ENCODE data around the gene MEGF9. TPM values are rescaled to one million over a fixed set of nuclear protein-coding genes. Genes with fewer than 3 reads are reported as not detected.

The MEGF9 gene
- total RNA-seq, 3 donors from 2014 or later: 22.0 to 30.3 (median 27.2) TPM

DNA sequence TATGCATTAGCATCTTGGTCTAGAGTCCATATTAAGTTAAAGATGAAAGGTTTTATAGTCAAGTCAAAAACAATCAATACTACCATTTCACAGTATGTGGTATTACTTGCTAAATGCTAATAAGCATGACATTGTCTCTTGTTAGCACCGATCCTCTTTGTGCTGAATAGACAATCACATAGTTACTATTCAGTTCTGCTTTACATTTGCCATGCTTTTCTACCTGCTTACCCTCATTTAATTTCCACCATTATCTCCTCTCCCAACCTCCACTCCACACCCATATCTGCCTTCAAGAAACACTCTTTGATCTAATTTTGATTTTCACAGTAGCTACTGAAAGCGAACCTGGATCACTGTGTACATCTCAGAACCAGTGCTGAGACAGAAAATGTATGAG lies 16.8 kb downstream of the MEGF9 start:
- no peak for DNase-seq (ENCODE audit: low spot score in 2 of 2)
- no peaks in the 10 kb centered on the region for H3K4me1 ChIP-seq
- H3K9me3 ChIP-seq: no peaks in the 10 kb centered on the region
- no peaks in the 10 kb centered on the region for H3K36me3 ChIP-seq
- H3K27ac ChIP-seq: no peak overlapping the region
- TF ChIP-seq, protein P1, sequence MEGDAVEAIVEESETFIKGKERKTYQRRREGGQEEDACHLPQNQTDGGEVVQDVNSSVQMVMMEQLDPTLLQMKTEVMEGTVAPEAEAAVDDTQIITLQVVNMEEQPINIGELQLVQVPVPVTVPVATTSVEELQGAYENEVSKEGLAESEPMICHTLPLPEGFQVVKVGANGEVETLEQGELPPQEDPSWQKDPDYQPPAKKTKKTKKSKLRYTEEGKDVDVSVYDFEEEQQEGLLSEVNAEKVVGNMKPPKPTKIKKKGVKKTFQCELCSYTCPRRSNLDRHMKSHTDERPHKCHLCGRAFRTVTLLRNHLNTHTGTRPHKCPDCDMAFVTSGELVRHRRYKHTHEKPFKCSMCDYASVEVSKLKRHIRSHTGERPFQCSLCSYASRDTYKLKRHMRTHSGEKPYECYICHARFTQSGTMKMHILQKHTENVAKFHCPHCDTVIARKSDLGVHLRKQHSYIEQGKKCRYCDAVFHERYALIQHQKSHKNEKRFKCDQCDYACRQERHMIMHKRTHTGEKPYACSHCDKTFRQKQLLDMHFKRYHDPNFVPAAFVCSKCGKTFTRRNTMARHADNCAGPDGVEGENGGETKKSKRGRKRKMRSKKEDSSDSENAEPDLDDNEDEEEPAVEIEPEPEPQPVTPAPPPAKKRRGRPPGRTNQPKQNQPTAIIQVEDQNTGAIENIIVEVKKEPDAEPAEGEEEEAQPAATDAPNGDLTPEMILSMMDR (IDR thresholded peaks at IDR 0.05): no peak
- TF ChIP-seq POLR2A (IDR thresholded peaks at IDR 0.05) (no peak), POLR2AphosphoS5 (IDR thresholded peaks at IDR 0.05) (no peak)
- no peaks in the 10 kb centered on the region for H3K27me3 ChIP-seq
- intact Hi-C loops (cut with DNase I; ENCODE audit: low total_unique reads): no loop called here
- no peak overlapping the region for H3K4me3 ChIP-seq

DNA sequence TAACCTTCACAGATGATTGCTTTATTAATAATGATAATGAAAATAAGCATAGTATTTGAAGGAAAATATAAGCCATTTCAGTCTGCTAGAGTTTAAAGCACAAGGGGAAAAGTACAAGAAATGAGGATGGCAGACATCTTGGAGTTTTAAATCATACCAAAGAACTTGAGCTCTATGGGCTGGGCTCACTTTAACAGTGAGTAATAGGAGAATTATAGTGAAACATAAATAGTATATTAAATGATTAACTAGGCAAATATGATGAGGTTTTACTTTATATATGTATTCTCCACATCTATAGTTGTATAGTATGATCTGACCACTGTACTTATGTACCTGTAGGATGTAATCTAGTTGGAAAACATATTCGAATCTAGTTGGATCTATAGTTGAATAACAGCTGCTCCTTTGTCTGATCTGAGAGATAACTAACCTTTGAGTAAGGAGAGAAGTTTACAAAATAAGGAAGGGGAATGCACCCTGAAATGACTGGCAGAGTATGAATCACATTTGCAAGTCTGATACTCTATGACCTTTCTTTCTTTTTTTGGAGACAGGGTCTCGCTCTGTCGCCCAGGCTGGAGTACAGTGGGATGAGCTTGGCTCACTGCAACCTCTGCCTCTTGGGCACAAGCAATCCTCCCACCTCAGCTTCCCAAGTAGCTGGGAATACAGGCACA lies 17.6 kb downstream of the MEGF9 start:
- intact Hi-C loops (cut with DNase I; ENCODE audit: low total_unique reads): no loop called here
- H3K4me3 ChIP-seq: no peak overlapping the region
- DNase-seq (ENCODE audit: low spot score in 2 of 2): no peak
- no peaks in the 10 kb centered on the region for H3K4me1 ChIP-seq
- TF ChIP-seq, protein P1 (IDR thresholded peaks at IDR 0.05): no peak
- TF ChIP-seq POLR2A (IDR thresholded peaks at IDR 0.05) (no peak), POLR2AphosphoS5 (IDR thresholded peaks at IDR 0.05) (no peak)
- H3K9me3 ChIP-seq: no peaks in the 10 kb centered on the region
- no peaks in the 10 kb centered on the region for H3K27me3 ChIP-seq
- H3K36me3 ChIP-seq: no peaks in the 10 kb centered on the region
- no peak overlapping the region for H3K27ac ChIP-seq

GRCh38 chr9:120694559-120694958 lies 19.7 kb downstream of the MEGF9 start:
- no peaks in the 10 kb centered on the region for H3K9me3 ChIP-seq
- H3K27ac ChIP-seq: peak overlapping the region in 1 of 2 donors; percentile 3
- TF ChIP-seq POLR2A (IDR thresholded peaks at IDR 0.05) (no peak), POLR2AphosphoS5 (IDR thresholded peaks at IDR 0.05) (no peak)
- TF ChIP-seq, protein P1 (IDR thresholded peaks at IDR 0.05): no peak
- H3K27me3 ChIP-seq: no peaks in the 10 kb centered on the region
- H3K4me1 ChIP-seq: no peaks in the 10 kb centered on the region
- intact Hi-C loops (cut with DNase I; ENCODE audit: low total_unique reads): no loop called here
- H3K36me3 ChIP-seq: no peaks in the 10 kb centered on the region
- no peak overlapping the region for H3K4me3 ChIP-seq
- DNase-seq (ENCODE audit: low spot score in 2 of 2): no peak

- intact Hi-C loops (cut with DNase I; ENCODE audit: low total_unique reads): no loop called here
Measured at GRCh38 chr9:120693700-120694008, 20.6 kb downstream of the MEGF9 start.

More at GRCh38 chr9:120693700-120694008, 20.6 kb downstream of the MEGF9 start:
- TF ChIP-seq POLR2A (IDR thresholded peaks at IDR 0.05) (no peak), POLR2AphosphoS5 (IDR thresholded peaks at IDR 0.05) (no peak)
- TF ChIP-seq, protein P1 (IDR thresholded peaks at IDR 0.05): no peak
- H3K27ac ChIP-seq: no peak overlapping the region
- no peak for DNase-seq (ENCODE audit: low spot score in 2 of 2)
- H3K36me3 ChIP-seq: no peaks in the 10 kb centered on the region
- no peak overlapping the region for H3K4me3 ChIP-seq
- no peaks in the 10 kb centered on the region for H3K4me1 ChIP-seq
- no peaks in the 10 kb centered on the region for H3K9me3 ChIP-seq
- no peaks in the 10 kb centered on the region for H3K27me3 ChIP-seq
